Measurements from ENCODE around the gene RPL23.
A peak's percentile ranks its signal among the peaks of the same experiment; 100 is the strongest.

- TF ChIP-seq HDGF (IDR thresholded peaks at IDR 0.05; ENCODE audit: borderline replicate concordance) (no peak), LEF1 (IDR thresholded peaks at IDR 0.05; ENCODE audit: borderline replicate concordance) (no peak), ELF4 (IDR thresholded peaks at IDR 0.05) (peak; percentile 40; the same call in 1 of the 2 replicates), SP1 (IDR thresholded peaks at IDR 0.05) (no peak), FOXM1 (IDR thresholded peaks at IDR 0.05; ENCODE audit: borderline replicate concordance) (peak; percentile 88), NFRKB (IDR thresholded peaks at IDR 0.05) (peak; percentile 87), FOXA1 (IDR thresholded peaks at IDR 0.05) (no peak), FOXK2 (IDR thresholded peaks at IDR 0.05) (no peak), BHLHE40 (IDR thresholded peaks at IDR 0.05; ENCODE audit: borderline replicate concordance) (peak; percentile 48; the same call in 1 of the 2 replicates), TARDBP (IDR thresholded peaks at IDR 0.05) (peak; percentile 57; the same call in 1 of the 2 replicates), CTBP1 (IDR thresholded peaks at IDR 0.05; ENCODE audit: borderline replicate concordance) (no peak)
Observed at GRCh38 chr17:38799501-38800236, 53.9 kb downstream of the RPL23 start, which contains the start of gene PIP4K2B.

Measured in HEK293T (cell line).